Glomerular visceral epithelial cell (primary cell): ENCODE data around the gene QPCT.
A peak's percentile ranks its signal among the peaks of the same experiment; 100 is the strongest.
"Not testable (repeated sequence)": the region's sequence is repeated elsewhere in the genome, so short reads cannot be mapped to it uniquely, and the experiment has no call there.

Experiments
- DNase-seq: peaks from one replicate; pipeline ENCODE4 v3.0.0-alpha.2; 2016; ENCODE audit errors: extremely low spot score

Gene QPCT

DNA sequence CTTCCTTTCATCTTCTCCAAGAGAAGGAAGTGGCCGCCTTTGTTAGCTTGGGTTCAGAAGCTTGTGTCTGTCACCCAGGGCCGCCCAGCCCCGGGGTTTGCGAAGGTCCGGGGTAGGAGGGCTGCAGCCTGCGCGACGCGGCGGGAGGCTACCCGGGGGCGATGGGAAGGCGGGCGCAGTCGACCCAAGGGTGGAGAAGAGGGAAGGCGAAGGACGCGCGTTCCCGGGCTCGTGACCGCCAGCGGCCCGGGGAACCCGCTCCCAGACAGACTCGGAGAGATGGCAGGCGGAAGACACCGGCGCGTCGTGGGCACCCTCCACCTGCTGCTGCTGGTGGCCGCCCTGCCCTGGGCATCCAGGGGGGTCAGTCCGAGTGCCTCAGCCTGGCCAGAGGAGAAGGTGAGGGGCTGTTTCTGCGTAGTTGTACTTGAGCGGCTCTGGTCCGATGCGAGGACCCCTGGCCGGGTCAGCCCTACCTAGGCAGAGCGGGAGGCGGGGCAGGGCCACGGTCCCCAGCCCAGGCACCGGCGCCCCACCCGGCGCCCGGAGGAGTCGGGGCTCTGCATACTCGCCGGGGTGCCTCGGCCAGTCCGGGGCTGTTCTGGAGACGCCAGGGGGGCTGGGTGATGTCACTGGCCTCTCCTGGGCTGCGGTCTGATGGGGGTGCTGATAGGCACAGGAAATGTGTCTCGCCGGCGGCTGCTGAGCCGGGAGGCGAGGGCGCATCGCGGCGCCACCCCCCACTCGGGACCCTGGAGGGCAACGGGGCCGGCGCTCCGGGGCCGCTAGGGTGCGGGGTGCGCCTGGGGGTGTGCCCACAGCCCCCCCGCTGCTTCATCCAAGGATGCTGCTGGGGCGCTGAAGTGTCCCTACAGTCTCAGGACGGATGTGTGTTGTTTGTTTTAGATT lies at the start of gene QPCT:
Gene QPCT, plus strand, starts transcription at position 178 of the 909 bp plus-strand sequence. Its CDS starts 102 bp downstream, at position 280.
- peak; percentile 74 for DNase-seq

DNA sequence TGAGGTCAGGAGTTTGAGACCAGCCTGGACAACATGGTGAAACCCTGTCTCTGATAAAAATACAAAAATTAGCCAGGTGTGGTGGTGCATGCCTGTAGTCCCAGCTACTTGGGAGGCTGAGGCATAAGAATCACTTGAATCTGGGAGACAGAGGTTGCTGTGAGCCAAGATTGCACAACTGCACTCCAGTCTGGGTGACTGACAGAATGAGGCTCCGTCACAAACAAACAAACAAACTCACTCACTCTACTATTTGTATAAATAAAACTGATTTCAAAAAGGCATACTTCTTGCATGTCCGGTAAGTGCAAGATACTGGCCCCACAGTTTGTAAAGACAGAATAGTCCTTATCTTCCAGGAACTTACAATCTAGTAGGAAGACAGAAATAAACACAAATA lies 49.6 kb upstream of the QPCT start:
- DNase-seq = not testable (repeated sequence)

DNA sequence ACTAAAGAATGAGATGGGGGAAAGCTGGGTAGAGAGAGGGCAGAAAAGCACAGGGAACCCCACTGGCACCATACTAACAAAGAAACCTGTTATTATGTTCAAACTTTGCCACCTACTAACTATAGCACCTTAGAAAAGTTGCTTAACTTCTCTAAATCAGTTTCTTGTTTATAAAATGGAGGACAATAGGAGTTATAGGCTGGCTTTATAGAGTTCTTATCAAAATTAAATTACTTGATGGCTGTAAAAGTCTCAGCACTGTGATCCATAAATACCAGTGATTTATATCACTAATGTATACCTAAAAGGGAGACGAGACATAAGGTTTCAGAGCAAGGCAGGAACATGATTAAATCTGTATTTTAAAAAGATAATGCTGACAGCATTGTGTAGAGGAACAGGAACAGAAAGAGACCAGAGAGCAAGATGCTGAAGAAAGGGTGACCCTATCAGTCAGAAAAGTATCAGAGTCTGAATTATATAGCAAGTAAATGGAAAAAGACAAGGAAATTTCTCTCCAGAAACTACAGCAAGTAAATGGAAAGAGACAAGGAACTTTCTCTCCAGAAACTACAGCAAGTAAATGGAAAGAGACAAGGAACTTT lies 48.9 kb upstream of the QPCT start:
- DNase-seq = no peak

DNA sequence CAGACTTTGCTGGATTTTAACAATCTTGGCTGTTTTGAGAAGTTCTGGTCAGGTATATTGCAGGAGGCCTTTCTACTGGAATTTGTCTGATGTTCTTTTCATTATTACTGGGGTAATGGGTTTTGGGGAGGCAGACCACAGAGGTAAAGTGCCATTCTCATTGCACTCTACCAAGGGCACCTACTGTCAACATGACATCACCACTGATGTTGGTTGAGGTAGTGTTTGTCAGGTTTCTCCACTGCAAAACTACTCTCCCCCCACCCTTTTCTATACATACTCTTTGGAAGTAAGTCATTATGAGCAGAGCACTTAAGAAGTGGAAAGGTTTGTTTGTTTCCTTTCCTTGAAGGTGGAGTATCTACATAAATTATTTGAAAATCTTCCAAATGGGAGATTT lies 46.8 kb upstream of the QPCT start:
- DNase-seq = no peak

DNA sequence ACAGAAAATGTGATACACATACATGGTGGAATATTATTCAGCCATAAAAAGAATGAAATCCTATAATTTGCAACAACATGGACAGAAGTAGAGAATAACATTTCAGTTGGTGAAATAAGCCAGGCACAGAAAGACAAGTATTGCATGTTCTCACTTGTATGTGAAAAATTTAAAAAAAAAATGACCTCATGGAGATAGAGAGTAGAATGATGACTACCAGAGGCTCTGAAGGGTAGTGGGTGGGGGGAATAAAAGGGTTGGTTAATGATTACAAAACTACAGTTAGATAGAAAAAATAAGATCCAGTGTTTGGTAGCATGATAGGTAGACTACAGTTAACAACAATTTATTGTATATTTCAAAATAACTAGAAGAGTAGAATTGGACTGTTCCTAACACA lies 44.3 kb upstream of the QPCT start:
- no peak for DNase-seq

DNA sequence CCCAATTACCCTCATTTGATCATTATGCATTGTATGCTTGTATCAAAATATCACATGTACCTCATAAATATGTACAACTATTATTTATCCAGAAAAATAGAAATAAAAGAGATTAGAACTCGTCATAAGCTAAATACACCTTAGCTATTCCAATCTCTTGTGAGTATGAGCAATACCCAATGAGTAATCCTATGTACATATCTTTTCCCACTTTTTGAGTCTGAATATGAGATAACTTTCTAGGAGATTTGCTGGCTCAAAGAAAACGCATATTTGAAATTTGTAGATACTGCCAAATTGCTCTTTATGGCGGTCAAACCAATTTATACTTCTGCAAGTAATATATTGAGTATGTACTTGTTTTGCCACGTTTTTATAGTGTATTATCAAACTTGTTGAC lies 43.9 kb upstream of the QPCT start:
- DNase-seq = no peak

DNA sequence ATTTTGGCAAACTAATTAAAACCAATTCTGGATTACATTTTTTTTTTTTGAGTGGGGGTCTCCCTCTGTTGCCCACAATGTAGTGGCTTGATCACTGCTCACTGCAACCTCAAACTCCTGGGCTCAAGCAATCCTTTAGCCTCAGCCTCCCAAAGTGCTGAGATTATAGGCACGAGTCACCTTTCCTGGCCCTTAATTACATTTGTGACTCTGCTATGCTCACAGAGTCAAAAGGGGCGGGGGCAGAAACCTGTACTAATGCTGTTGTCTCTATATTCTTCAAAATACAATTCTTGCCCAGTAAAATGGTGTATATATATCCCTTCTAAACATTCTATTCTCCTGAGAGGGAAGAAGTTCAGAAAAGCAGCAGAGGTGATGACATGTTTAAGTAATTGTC lies 43.0 kb upstream of the QPCT start:
- DNase-seq = no peak

DNA sequence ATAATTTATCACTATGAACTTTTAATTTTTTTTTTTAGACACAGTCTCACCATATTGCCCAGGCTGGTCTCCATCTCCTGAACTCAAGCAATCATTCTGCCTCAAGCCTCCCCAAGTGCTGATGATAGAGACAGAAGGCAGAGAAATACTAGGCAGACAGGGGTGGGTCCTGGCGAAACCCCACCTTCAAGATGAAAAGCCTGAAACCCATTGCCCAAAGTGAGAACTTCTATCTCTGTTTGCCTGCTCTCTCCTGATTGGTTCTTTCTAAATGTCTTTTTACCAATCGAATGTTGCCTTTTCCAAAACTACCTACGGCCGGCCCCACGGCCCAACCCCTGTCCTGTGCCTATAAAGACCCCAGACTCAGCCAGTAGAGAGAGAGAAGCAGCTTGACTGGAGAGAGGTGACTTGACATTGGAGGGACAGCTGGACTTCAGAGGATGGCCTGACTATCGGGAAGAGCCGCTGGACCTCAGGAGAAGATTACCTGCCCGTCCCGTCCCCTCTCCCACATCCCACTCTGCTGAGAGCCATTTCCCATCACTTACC lies 41.7 kb upstream of the QPCT start:
- no peak for DNase-seq

DNA sequence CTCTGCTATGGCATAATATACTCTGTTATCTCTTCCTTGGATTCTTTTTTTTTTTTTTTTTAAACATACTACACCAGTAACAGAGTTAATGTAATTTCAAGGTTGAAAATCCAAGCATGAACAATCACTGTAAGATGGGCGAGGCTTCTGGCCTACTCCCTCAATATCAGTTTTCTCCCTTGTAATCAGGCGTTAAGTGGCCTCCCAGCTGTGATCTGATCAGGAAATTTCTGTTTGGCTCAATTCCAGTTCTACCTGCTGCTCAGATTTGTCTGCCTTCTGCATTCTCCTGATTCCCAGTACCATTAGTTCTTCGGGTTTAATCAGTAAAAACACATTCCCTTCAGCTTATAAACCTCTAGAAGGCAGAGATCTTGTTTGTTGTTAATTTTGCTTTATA lies 38.4 kb upstream of the QPCT start:
- DNase-seq = no peak

DNA sequence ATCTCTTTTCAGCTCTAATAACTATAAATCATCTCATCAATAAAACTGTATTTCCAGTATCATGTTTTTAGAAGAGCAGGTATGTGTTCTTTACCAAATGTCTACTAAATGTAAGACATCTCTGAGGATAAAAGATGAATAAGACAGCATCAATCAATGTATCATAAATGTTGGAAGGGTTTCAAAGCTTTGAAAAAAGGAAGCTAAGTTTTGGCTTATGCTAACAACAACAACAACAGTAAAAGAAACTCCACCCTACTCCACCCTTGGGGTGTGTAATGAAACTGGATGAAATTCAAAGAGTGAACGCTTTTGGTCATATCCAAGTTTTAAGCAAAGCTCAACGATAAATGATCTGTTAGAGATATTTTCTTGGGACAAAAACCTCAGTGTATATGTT lies 36.9 kb upstream of the QPCT start:
- DNase-seq = no peak

DNA sequence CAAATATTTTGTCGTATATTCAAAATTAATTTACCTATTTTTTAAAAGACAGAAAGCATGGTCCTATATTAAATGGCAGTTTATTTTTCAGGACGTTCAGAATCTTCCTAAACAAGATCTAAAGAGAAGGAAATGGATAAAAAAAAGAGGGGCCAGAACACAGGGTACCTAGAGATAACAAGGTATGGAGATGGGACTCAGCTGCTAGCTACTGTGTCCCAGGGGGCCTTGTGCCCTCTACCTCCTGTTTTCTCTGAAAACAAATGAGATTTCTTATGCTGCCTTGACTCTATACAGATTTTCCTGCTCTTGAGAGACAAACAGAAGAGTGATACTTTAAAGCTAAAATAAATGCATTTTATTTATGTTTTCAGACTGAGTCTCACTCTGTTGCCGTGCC lies 29.1 kb upstream of the QPCT start:
- DNase-seq = no peak

DNA sequence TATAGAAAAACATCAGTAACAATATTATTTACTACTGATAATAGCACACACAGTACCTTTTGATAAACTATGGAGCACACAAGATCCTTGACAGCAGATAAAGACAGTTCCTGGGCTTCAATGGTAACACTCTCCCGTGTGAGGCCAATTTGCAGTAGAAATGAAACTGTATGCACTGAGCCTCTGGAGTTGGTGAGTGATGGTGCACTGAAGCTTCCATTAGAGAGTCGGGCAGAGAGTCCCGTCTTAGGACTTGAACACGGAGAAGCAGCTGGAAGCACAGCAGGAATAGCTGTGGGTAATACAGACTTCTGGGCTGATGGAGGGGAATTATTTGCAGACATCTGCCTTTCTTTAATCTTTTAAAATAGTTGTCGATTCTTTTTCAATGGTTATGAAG lies 28.2 kb upstream of the QPCT start:
- no peak for DNase-seq

DNA sequence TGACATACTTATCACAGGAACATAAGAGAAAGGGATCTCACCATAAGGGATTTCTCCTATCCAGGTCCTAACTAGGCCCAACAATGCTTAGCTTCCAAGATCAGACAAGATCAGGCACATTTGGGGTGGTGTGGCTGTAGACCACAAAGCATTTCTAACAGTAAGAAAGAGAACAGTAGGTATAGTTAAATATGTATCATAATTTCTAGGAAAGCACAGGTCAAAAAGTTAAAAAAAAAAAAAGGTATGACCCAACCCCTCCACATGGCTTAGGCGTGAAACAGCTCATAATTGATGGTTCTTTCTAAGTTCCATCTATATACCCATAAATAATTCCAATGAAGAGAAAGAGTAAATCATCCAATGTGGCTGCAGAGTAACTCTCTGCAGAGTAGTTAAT lies 26.7 kb upstream of the QPCT start:
- DNase-seq = no peak

DNA sequence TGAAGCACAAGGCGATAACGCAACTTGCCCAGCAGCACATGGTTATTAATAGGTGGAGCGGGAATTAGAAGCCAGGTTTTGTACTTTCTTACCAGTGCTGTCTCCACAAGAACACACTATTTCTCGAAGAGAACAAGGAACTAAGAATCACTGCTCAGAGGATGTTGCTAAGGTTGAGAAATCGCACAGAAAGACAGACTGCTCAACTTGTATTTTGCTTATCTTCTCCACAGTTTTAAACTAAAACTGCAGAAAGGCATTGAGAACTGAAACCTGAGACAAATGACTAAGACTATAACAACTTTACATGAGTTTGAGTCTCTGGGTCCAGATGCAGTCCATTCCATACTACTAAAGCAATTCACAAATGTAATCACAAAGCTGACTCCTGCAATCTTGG lies 26.0 kb upstream of the QPCT start:
- DNase-seq = no peak

DNA sequence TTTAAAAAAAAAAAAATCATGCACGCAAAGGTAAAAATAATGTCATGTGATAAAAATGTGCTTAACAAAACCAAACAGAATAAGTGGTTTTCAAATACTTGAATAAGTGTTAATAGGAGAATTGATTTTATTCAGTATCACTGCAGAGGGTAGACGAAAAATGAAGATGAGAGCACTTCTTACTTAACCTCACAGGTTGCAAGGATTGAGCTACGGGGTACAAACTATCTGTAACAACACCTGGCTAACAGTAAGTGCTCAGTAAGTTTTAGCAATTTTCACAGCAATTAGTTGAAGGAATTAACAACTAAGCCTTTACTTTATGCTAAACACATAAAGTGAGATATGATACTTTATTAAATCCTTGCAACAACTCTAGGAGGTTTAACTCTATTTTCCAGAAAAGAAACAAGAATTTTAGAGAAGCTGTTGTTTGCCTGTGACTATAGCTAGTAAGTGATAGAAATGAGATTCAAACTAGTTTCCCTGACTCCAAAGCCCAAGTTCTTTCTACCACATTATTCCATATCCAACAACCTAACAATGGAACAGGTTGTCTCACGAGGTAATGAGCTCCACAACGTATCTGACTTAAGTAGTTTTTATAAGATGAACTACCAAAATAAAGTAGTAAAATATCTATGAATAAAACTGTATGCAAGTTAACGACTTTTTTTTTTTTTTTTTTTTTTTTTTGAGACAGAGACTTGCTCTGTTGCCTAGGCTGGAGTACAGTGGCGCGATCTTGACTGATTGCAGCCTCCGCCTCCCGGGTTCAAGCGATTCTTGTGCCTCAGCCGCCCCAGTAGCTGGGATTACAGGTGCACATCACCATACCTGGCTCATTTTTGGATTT lies 24.4 kb upstream of the QPCT start:
- DNase-seq = no peak

DNA sequence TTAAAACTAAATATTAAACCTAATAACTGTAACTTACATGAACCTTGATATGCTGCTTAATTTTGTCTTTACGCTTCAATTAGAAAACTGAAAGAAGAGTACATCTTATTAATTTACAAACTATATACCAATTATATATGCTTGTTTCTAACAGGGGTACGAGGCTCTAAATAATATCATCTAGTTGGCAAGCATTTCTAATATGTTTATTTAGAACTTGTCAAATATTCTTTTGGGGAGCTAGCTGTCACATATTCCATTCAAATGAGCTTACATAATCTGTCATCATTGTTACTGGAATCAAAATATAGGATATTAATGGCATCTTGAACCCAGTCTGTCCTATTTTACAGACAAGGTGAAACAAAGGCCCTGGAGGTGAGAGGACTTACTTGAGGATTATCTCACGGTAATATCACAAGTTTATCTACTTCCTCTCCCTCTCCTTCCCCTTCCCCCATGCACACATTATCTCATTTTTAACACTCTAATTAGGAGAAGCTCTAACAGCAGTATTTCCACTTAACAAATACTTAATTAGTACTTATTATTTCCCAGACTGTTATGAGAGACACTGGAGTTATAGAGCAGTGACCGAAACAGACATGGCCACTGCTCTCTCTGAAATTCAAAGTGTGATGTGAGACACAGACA lies 23.3 kb upstream of the QPCT start:
- no peak for DNase-seq

DNA sequence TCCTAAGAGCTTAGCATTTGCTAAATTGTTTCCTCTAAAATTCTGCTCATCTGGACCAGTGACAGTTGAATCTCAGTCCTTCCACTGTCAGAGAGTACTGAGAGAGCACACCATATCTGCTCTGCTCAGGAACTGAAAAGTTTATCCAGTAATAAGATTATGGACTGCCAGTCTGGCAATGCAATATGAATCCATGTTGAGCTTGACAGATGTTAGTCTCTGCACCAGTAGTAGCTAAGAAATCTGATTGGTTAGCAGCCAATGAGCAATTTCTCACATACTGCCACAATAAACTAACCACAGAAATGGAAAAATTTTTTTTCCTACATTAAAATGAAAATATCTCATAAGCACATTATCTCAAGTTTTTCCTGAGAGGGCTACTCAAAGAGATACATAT lies 22.1 kb upstream of the QPCT start:
- DNase-seq = no peak

DNA sequence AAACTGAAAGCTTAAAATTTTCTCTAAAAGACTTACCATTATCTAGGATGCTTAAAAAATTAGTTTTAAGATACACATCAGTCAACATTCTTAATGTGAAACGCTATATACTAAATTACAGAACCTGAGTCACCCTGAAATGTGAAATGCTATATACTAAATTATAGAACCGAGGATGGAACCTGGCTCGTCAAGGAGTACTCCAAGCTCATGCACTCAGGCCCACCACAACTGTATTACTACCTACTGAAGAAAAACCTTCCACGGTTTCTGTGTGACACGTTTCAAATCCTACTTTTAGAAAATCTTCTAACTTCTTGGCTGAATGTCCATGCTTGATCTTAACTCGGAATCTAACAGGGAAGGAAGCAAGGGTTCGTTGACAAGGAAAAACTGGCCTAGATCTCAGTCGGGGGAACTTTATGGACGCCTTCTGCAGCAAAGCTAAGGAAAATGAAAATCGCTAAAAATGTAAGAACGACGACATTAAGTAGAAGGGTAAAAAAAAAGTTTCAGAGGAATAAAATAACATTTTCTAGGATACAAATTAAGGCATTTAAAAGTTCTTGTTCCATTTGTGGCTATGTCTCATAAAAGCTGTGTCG lies 21.2 kb upstream of the QPCT start:
- no peak for DNase-seq

DNA sequence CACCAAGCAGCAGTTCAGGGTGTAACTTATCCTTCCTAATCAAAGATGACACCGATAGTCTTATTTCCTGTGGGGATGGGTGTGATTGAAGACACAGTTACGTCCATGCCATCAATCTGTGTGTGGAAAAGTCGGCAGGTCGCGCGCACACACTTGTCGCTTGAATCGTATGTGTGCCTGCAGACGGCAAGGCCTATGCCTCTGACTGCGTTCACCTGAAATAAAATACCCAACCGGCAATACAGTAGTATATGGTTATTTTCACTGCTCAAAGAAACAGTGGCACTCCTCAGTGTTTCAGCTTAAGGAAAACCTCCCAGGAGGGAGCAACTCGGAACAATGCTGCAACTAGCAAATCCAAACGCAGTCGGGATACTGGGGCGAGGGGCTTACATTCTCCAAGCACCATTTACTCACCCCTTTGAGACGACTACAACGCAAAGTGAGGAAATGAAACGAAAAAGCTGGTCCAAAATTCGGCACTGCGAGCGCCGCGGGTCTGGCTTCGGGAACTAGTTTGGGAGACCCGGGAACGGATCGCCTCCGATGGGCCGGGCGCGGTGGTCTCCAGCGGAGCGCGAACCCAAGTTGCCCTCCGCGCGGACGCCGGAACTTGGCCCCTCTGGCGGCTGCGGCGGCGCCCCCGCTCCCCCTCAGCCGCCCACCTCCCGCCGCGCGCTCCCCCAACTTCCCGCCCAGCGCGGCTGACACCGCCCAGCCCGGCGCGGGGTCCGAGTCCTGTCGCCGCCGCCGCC lies 20.5 kb upstream of the QPCT start:
- peak; percentile 16 for DNase-seq

DNA sequence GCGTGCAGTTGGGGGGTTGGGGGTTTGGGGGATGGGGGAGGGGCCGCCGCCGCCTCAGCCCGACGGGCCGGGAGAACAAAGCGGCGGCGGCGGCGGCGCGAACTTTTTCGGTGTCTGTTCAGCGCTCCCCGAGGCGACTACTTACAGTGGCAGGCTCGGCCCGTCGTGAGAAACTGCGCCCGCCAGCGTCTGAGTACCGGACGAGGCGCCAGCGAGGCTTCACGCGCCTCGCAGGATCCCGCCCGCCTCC lies 20.0 kb upstream of the QPCT start:
- DNase-seq = no peak
